22Rv1 (cell line): Measurements from ENCODE around the gene MTA3.
"Not testable (repeated sequence)": the region's sequence is repeated elsewhere in the genome, so short reads cannot be mapped to it uniquely, and the experiment has no call there.

Experiments used
- H3K27ac ChIP-seq: fragments of 450-650 bp; 2 replicates; pipeline ENCODE4 v1.5.1; 2017
- CTCF ChIP-seq: fragments of 450-650 bp; IDR thresholded peaks from 2 replicates; pipeline ENCODE4 v1.5.1; 2017; ENCODE audit warnings: mild to moderate bottlenecking
- ZFX ChIP-seq: fragments of 450-650 bp; IDR thresholded peaks from 2 replicates; pipeline ENCODE4 v1.6.1; 2017; ENCODE audit warnings: antibody characterized with exemption, borderline replicate concordance

MTA3 gene

GRCh38 chr2:42726680-42727079 is 158.2 kb downstream of the MTA3 start:
- TF ChIP-seq CTCF (no peak), ZFX (no peak)

GRCh38 chr2:42731316-42731715 is 162.9 kb downstream of the MTA3 start:
- not testable (repeated sequence) for H3K27ac ChIP-seq

More at GRCh38 chr2:42726680-42727079, 158.2 kb downstream of the MTA3 start:
- no peak overlapping the region for H3K27ac ChIP-seq

DNA sequence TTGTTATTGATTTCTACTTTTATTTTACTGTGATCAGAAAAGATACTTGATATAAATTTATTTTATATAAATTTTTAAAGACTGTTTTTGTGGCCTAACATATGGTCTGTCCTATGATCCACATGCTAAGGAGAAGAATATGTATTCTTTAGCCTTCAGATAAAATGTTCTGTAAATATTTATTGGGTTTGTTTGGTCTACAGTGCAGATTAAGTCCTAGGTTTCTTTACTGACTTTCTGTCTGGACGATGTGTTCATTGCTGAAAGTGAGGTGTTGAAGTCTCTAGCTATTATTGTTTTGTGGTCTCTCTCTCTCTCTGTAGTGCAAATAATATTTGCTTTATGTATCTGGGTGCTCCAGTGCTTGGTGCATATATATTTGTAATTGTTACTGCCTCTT is 165.4 kb downstream of the MTA3 start:
- no peak for TF ChIP-seq ZFX
- no peak for TF ChIP-seq CTCF
- no peak overlapping the region for H3K27ac ChIP-seq

- H3K27ac ChIP-seq, result no peak overlapping the region
- no peak for TF ChIP-seq CTCF
- TF ChIP-seq ZFX, result no peak
Measured at GRCh38 chr2:42736598-42737322, 168.3 kb downstream of the MTA3 start.

DNA sequence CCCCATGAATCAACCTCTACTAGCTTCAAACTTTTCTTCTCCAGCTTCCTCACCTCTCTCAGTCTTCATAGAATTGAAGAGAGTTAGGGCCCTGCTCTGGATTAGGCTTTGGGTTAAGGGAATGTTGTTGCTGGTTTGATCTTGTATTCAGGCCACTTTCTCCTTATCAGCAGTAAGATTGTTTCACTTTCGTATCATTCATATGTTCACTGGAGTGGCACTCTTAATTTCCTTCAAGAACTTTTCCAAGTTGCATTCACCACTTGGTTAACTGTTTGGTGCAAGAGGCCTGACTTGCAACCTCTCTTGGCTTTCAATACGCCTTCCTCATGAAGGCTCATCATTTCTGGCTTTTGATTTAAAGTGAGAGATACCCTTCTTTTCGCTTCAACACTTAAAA is 172.7 kb downstream of the MTA3 start:
- TF ChIP-seq CTCF, result no peak
- no peak for TF ChIP-seq ZFX
- no peak overlapping the region for H3K27ac ChIP-seq

DNA sequence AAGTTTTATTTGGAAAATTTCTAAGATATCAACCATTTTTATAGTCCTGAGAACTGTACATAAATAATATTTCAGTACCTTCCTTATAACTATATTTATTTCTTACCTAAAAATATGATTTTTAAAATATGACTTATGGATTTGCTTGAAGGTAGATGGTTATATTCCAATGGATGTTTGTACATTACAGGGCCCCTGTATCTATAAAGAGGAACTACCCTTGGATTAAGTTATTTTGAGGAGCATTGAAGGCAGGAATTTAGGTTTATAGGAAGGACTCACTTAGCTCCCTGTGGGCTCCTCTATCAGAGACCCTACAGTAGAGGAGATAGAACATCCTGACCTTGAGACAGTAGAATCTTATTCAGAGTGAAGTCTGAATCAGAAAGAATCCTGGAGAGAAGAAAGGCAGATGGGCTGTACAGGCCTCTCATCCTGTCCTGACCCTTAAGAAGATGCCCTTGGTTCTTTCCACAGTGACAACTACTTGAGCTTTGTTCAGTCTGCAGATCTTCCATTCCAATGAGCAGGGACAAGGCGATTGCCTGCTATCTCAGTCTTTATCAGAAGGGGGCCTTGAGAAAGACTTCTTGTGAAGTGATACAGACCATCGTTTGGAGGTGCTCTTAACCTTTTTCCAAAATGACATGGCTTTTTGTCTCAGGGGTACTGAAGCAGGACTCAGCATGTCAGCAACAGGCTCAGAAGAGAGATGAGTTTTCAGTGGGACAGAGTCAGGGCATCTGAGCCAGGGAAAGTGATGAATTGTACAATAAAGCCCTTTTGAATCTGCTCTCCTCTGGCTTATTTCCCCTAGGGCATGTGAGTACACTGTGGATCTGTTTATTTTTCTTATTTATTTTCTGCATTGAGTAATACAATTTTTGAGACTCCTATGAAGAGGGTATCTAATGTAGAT is 174.6 kb downstream of the MTA3 start:
- TF ChIP-seq CTCF (no peak), ZFX (no peak)
- no peak overlapping the region for H3K27ac ChIP-seq

GRCh38 chr2:42743659-42743990 is 175.2 kb downstream of the MTA3 start:
- TF ChIP-seq CTCF, result no peak
- TF ChIP-seq ZFX, result no peak
- H3K27ac ChIP-seq, result no peak overlapping the region
